ENCODE data around the gene LAMA2. TPM values are rescaled to one million over a fixed set of nuclear protein-coding genes. Genes with fewer than 3 reads are reported as not detected.

Gene LAMA2
- total and polyA plus RNA-seq, 2 of the 13 experiments (the other 11 are each of a cell fraction or from before 2014, with no cell fraction given), result 0.11 to 0.28 TPM

DNA sequence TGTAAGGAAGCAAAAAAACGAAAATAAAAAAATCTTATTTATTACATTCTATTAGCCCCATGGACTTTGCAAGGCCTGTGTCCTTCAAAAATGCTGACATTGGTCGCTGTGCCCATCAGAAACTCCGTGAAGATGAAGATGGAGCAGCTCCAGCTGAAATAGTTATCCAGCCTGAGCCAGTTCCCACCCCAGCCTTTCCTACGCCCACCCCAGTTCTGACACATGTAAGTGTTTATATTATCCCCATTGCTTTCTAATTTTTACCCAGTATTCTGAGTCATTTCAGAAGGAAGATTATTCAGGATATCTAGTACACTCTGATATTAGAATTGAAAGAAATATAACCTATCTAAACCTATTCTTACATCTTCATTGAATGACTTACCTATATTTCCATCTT is 609.3 kb downstream of the LAMA2 start:
- in situ Hi-C loops (cut with HindIII; ENCODE audit: extremely low pct_ligation_motif_present, low pct_unique_long_range_greater_than_20kb), result loop anchor here (25.0 kb wide), 1 partner anchor 445 kb away; no protein-coding TSS in a partner anchor
- H3K9ac ChIP-seq (ENCODE audit: insufficient read depth, low read depth, low read length), result no peak overlapping the region
- no peak for DNase-seq (ENCODE audit: low spot score)
- no TSS peak for BruUV-seq (replicated peaks)
- no peaks in the 10 kb centered on the region for H3K9me3 ChIP-seq (ENCODE audit: low read length)
- 72% methylated on average over 4 of the region's 4 CpGs for WGBS (ENCODE audit: low lambda C conversion rate)
- H3K27me3 ChIP-seq (ENCODE audit: control insufficient read depth in 1 of 2, insufficient read depth in 2 of 2, low read length in 2 of 2), result no peaks in the 10 kb centered on the region
- no peak overlapping the region for H3K4me2 ChIP-seq (ENCODE audit: low read depth, low read length)
- no peaks in the 10 kb centered on the region for H3K36me3 ChIP-seq (replicated peaks in 1 of 2; ENCODE audit: control insufficient read depth in 1 of 2, insufficient read depth in 2 of 2, low read length in 2 of 2)
- no peaks in the 10 kb centered on the region for H4K20me1 ChIP-seq (ENCODE audit: insufficient read depth, low read length)
- H2AFZ ChIP-seq (ENCODE audit: low read length), result no peak overlapping the region
- peaks cover 16% of the 10 kb centered on the region for H3K4me1 ChIP-seq (ENCODE audit: insufficient read depth, low read length)
- H3K79me2 ChIP-seq (ENCODE audit: insufficient read depth, low read length), result no peaks in the 10 kb centered on the region
- CTCF ChIA-PET (ENCODE audit: low intra/inter-chr PET ratio, low total read pairs), result no interaction called here
- H3K27ac ChIP-seq (ENCODE audit: extremely low read length, insufficient read depth, low read length), result no peak overlapping the region
- FAIRE-seq, result no peak
- POLR2A ChIA-PET, result no interaction called here
- TF ChIP-seq RCOR2 (CRISPR knock-in tag; IDR thresholded peaks at IDR 0.05) (no peak), ZNF281 (CRISPR knock-in tag; IDR thresholded peaks at IDR 0.05; ENCODE audit: borderline replicate concordance) (no peak), ELF4 (CRISPR knock-in tag; IDR thresholded peaks at IDR 0.05; ENCODE audit: borderline replicate concordance) (no peak), HOXA3 (CRISPR knock-in tag; IDR thresholded peaks at IDR 0.05) (no peak), TFE3 (CRISPR knock-in tag; IDR thresholded peaks at IDR 0.05) (no peak), ZFYVE20 (CRISPR knock-in tag; IDR thresholded peaks at IDR 0.05; ENCODE audit: borderline replicate concordance, low read depth) (no peak), ZNF775 (CRISPR knock-in tag; IDR thresholded peaks at IDR 0.05; ENCODE audit: borderline replicate concordance) (no peak), PHF5A (CRISPR knock-in tag; IDR thresholded peaks at IDR 0.05; ENCODE audit: low read depth, unreplicated experiment) (no peak), HDAC1 (CRISPR knock-in tag; IDR thresholded peaks at IDR 0.05) (no peak), ZFP36 (IDR thresholded peaks at IDR 0.05; ENCODE audit: borderline replicate concordance, low read depth, low read length, partially characterized antibody) (no peak)
- TF ChIP-seq, protein P1, sequence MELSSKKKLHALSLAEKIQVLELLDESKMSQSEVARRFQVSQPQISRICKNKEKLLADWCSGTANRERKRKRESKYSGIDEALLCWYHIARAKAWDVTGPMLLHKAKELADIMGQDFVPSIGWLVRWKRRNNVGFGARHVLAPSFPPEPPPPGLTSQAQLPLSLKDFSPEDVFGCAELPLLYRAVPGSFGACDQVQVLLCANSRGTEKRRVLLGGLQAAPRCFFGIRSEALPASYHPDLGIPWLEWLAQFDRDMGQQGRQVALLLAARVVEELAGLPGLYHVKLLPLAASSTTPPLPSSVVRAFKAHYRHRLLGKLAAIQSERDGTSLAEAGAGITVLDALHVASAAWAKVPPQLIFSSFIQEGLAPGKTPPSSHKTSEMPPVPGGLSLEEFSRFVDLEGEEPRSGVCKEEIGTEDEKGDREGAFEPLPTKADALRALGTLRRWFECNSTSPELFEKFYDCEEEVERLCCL (CRISPR knock-in tag; IDR thresholded peaks at IDR 0.05; ENCODE audit: borderline replicate concordance), result no peak
- TF ChIP-seq, protein P2, sequence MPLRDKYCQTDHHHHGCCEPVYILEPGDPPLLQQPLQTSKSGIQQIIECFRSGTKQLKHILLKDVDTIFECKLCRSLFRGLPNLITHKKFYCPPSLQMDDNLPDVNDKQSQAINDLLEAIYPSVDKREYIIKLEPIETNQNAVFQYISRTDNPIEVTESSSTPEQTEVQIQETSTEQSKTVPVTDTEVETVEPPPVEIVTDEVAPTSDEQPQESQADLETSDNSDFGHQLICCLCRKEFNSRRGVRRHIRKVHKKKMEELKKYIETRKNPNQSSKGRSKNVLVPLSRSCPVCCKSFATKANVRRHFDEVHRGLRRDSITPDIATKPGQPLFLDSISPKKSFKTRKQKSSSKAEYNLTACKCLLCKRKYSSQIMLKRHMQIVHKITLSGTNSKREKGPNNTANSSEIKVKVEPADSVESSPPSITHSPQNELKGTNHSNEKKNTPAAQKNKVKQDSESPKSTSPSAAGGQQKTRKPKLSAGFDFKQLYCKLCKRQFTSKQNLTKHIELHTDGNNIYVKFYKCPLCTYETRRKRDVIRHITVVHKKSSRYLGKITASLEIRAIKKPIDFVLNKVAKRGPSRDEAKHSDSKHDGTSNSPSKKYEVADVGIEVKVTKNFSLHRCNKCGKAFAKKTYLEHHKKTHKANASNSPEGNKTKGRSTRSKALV (CRISPR knock-in tag; IDR thresholded peaks at IDR 0.05), result no peak
- TF ChIP-seq, protein P3, sequence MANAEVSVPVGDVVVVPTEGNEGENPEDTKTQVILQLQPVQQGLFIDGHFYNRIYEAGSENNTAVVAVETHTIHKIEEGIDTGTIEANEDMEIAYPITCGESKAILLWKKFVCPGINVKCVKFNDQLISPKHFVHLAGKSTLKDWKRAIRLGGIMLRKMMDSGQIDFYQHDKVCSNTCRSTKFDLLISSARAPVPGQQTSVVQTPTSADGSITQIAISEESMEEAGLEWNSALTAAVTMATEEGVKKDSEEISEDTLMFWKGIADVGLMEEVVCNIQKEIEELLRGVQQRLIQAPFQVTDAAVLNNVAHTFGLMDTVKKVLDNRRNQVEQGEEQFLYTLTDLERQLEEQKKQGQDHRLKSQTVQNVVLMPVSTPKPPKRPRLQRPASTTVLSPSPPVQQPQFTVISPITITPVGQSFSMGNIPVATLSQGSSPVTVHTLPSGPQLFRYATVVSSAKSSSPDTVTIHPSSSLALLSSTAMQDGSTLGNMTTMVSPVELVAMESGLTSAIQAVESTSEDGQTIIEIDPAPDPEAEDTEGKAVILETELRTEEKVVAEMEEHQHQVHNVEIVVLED (CRISPR knock-in tag; IDR thresholded peaks at IDR 0.05; ENCODE audit: borderline replicate concordance), result no peak
- no peak overlapping the region for H3K4me3 ChIP-seq (replicated peaks in 1 of 3; ENCODE audit: insufficient read depth in 1 of 3, low read depth in 2 of 3, low read length in 3 of 3)
- no peak for ATAC-seq
- intact Hi-C loops (cut with micrococcal nuclease; ENCODE audit: unreplicated experiment), result no loop called here

All from HepG2 (cell line).